Activated naive CD4-positive, alpha-beta T cell treated with anti-CD3 and anti-CD28 coated beads, Interleukin-2, amount 10 ng/mL, durations not matched to agents 5 hours and 36 hours (primary cell): ENCODE measurements around the gene PCDH9. TPM values are rescaled to one million over a fixed set of nuclear protein-coding genes. Genes with fewer than 3 reads are reported as not detected.

ENCODE experiments used
- total RNA-seq, 2 experiments: library from RNA; stranded (reverse); gene quantifications; one replicate each; pipeline ENCODE4 v1.2.3, GENCODE V29; 2021

PCDH9 gene
- under 1 TPM; 0.03 to 0.05 TPM for total RNA-seq

GRCh38 chr13:67229481-67230403 is at the start of gene PCDH9:
PCDH9 (minus strand) TSS chr13:67230336; CDS start chr13:67228440, 1,896 bp downstream.

